Neural cell (in vitro differentiated cells): ENCODE data around the gene CAP2. TPM values are rescaled to one million over a fixed set of nuclear protein-coding genes. Genes with fewer than 3 reads are reported as not detected.
A peak's percentile ranks its signal among the peaks of the same experiment; 100 is the strongest.

Experiments used
- H2AFZ ChIP-seq: fragments of 200-600, 300-800 bp; sonication (generic), shearing (Covaris generic); 2 replicates; pipeline ENCODE4 v1.6.0; 2014; ENCODE audit warnings: low read depth, mild to moderate bottlenecking, antibody characterized with exemption, low read length, moderate library complexity
- H3F3A ChIP-seq: fragments of 200-600 bp; shearing (Covaris generic); 2 replicates; pipeline ENCODE4 v1.6.1; 2016; ENCODE audit warnings: mild to moderate bottlenecking, moderate library complexity, mixed read lengths, antibody characterized with exemption, low read length; ENCODE audit not compliant: insufficient read depth, poor library complexity, severe bottlenecking
- H3K27ac ChIP-seq: fragments of 200-600, 300-800 bp; sonication (generic), shearing (Covaris generic); 2 replicates; pipeline ENCODE4 v1.5.1; 2014; ENCODE audit warnings: mild to moderate bottlenecking, low read length, moderate library complexity
- H3K27me3 ChIP-seq: fragments of 300-800, 200-600 bp; sonication (generic), shearing (Covaris generic); 2 replicates; pipeline ENCODE4 v1.6.0; 2014; ENCODE audit warnings: mild to moderate bottlenecking, low read depth, low read length, moderate library complexity; ENCODE audit not compliant: insufficient read depth
- H3K36me3 ChIP-seq: fragments of 300-800, 200-600 bp; sonication (generic), shearing (Covaris generic); 2 replicates; pipeline ENCODE4 v1.5.1; 2014; ENCODE audit warnings: mild to moderate bottlenecking, antibody characterized with exemption, low read length, moderate library complexity; ENCODE audit not compliant: insufficient read depth
- H3K4me2 ChIP-seq: fragments of 300-800, 200-600 bp; sonication (generic), shearing (Covaris generic); 2 replicates; pipeline ENCODE4 v1.6.0; 2014; ENCODE audit warnings: mild to moderate bottlenecking, low read length
- H3K4me3 ChIP-seq: fragments of 300-800, 200-600 bp; sonication (generic), shearing (Covaris generic); 2 replicates; pipeline ENCODE4 v1.5.1; 2014; ENCODE audit warnings: mild to moderate bottlenecking, low read length, moderate library complexity
- H3K79me2 ChIP-seq: fragments of 200-600 bp; shearing (Covaris generic); replicated peaks from 2 replicates; pipeline ENCODE4 v1.6.0; 2014; ENCODE audit warnings: mild to moderate bottlenecking, low read length, moderate library complexity; ENCODE audit not compliant: insufficient read depth
- H3K9ac ChIP-seq: fragments of 300-800, 200-600 bp; sonication (generic), shearing (Covaris generic); 2 replicates; pipeline ENCODE4 v1.6.1; 2016; ENCODE audit warnings: mild to moderate bottlenecking, low read length, mixed read lengths
- H3K9me2 ChIP-seq: fragments of 200-600 bp; shearing (Covaris generic); 2 replicates; pipeline ENCODE4 v1.6.1; 2016; ENCODE audit warnings: mild to moderate bottlenecking, low read length, mixed read lengths; ENCODE audit not compliant: insufficient read depth
- H3K9me3 ChIP-seq: fragments of 200-600, 300-800 bp; sonication (generic), shearing (Covaris generic); 2 replicates; pipeline ENCODE4 v1.6.1; 2016; ENCODE audit warnings: mild to moderate bottlenecking, mixed run types, low read length, moderate library complexity, mixed read lengths
- H4K20me1 ChIP-seq: fragments of 200-600 bp; shearing (Covaris generic); 2 replicates; pipeline ENCODE4 v1.6.1; 2016; ENCODE audit warnings: mild to moderate bottlenecking, mixed run types; ENCODE audit not compliant: insufficient read depth
- CTCF ChIP-seq: fragments of 450-650 bp; IDR thresholded peaks from 2 replicates; pipeline ENCODE4 v1.5.1; 2014; ENCODE audit warnings: antibody characterized with exemption, mild to moderate bottlenecking, moderate library complexity; ENCODE audit not compliant: poor library complexity, severe bottlenecking
- EP300 ChIP-seq: fragments of 450-650 bp; conservative IDR thresholded peaks from 2 replicates; pipeline ENCODE4 v1.6.1; 2014; ENCODE audit warnings: antibody characterized with exemption, mild to moderate bottlenecking, moderate library complexity; ENCODE audit not compliant: poor library complexity, severe bottlenecking
- EZH2 ChIP-seq: fragments of 200-600, 300-800 bp; shearing (Covaris generic), sonication (generic); IDR thresholded peaks from 2 replicates; pipeline ENCODE4 v1.6.1; 2014; ENCODE audit warnings: antibody characterized with exemption, low read length, borderline replicate concordance, mild to moderate bottlenecking; ENCODE audit not compliant: insufficient read depth, poor library complexity, severe bottlenecking
- MXI1 ChIP-seq: fragments of 450-650 bp; conservative IDR thresholded peaks from 2 replicates; pipeline ENCODE4 v1.6.1; 2014; ENCODE audit warnings: antibody characterized with exemption, mild to moderate bottlenecking; ENCODE audit not compliant: poor library complexity, severe bottlenecking
- POLR2AphosphoS5 ChIP-seq: IDR thresholded peaks from 2 replicates; pipeline ENCODE4 v1.6.1; 2012
- RAD21 ChIP-seq: fragments of 450-650 bp; conservative IDR thresholded peaks from 2 replicates; pipeline ENCODE4 v1.6.1; 2014; ENCODE audit warnings: antibody characterized with exemption, mild to moderate bottlenecking, moderate library complexity
- REST ChIP-seq: IDR thresholded peaks from 2 replicates; pipeline ENCODE4 v1.6.1; 2012; ENCODE audit warnings: borderline replicate concordance
- SMC3 ChIP-seq: fragments of 450-650 bp; conservative IDR thresholded peaks from 2 replicates; pipeline ENCODE4 v1.6.1; 2014; ENCODE audit warnings: antibody characterized with exemption, mild to moderate bottlenecking, moderate library complexity; ENCODE audit not compliant: poor library complexity
- TAF1 ChIP-seq: IDR thresholded peaks from 2 replicates; pipeline ENCODE4 v1.6.1; 2012; ENCODE audit warnings: low read depth
- polyA plus RNA-seq: library from polyadenylated mRNA; depleted of rRNA; stranded (reverse); fragments of >200 nt; gene quantifications from 2 replicates; pipeline ENCODE4 v1.2.3, GENCODE V29; 2014

Gene CAP2
- polyA plus RNA-seq, 1 donor from 2014 or later = 13.4 TPM

DNA sequence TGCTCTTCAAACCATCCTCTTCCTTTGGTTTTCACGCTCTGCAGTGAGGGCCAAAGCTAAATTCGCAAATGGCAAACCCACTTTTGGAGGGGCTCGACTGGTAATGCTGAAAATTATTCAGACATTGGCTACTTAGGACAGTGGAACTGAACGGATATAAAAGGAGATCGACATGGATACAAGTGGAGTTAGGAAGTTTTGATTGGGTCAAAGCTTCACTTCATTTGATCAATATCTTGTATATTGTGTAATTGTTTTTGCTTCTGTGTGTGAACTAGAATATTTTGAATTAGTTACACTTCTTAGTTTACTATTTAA, 207.9 kb downstream of the CAP2 start:
- Histone ChIP-seq H4K20me1 (no peaks in the 10 kb centered on the region), H3K9ac (peak overlapping the region; percentile 95), H3K4me3 (peak overlapping the region; percentile 95), H3F3A (no peaks in the 10 kb centered on the region), H3K36me3 (no peaks in the 10 kb centered on the region), H3K4me2 (peak overlapping the region; percentile 97), H3K79me2 (peaks cover 26% of the 10 kb centered on the region), H3K27me3 (no peaks in the 10 kb centered on the region), H3K9me2 (no peaks in the 10 kb centered on the region), H3K9me3 (no peaks in the 10 kb centered on the region), H3K27ac (peak overlapping the region; percentile 85), H2AFZ (no peak overlapping the region)
- TF ChIP-seq CTCF (no peak), MXI1 (no peak), RAD21 (no peak), POLR2AphosphoS5 (no peak)

- no peaks in the 10 kb centered on the region for H4K20me1 ChIP-seq
- TF ChIP-seq RAD21 (no peak), SMC3 (no peak), CTCF (no peak), EZH2 (no peak), POLR2AphosphoS5 (no peak), TAF1 (no peak), MXI1 (no peak), EP300 (no peak), REST (no peak)
- peaks cover 26% of the 10 kb centered on the region for H3K79me2 ChIP-seq
- no peak overlapping the region for H3K4me2 ChIP-seq
- peak overlapping the region; percentile 95 for H3K4me3 ChIP-seq
- no peak overlapping the region for H3K9ac ChIP-seq
- no peaks in the 10 kb centered on the region for H3F3A ChIP-seq
- no peaks in the 10 kb centered on the region for H3K9me2 ChIP-seq
- no peaks in the 10 kb centered on the region for H3K36me3 ChIP-seq
- H3K27me3 ChIP-seq = no peaks in the 10 kb centered on the region
- H3K27ac ChIP-seq = no peak overlapping the region
- H3K9me3 ChIP-seq = no peaks in the 10 kb centered on the region
- no peak overlapping the region for H2AFZ ChIP-seq
Measured at GRCh38 chr6:17602888-17603287, 209.5 kb downstream of the CAP2 start.
